ENCODE measurements around the gene ACTR1B.
A peak's percentile ranks its signal among the peaks of the same experiment; 100 is the strongest.

Gene ACTR1B

GRCh38 chr2:97654309-97654708, 9.5 kb downstream of the ACTR1B start:
- no peak for TF ChIP-seq CTCF (IDR thresholded peaks at IDR 0.05; ENCODE audit: control insufficient read depth, insufficient read depth, low read depth, low read length, missing control alignments)
- no peak overlapping the region for H3K4me3 ChIP-seq (ENCODE audit: control insufficient read depth, low read depth, low read length)
- DNase-seq (ENCODE audit: low read depth): no peak

- H3K4me3 ChIP-seq (ENCODE audit: control insufficient read depth, low read depth, low read length): no peak overlapping the region
- TF ChIP-seq CTCF (IDR thresholded peaks at IDR 0.05; ENCODE audit: control insufficient read depth, insufficient read depth, low read depth, low read length, missing control alignments): no peak
- no peak for DNase-seq (ENCODE audit: low read depth)
Measured at GRCh38 chr2:97653874-97654273, 10.0 kb downstream of the ACTR1B start.

- no peak for DNase-seq (ENCODE audit: low read depth)
- no peak for TF ChIP-seq CTCF (IDR thresholded peaks at IDR 0.05; ENCODE audit: control insufficient read depth, insufficient read depth, low read depth, low read length, missing control alignments)
- H3K4me3 ChIP-seq (ENCODE audit: control insufficient read depth, low read depth, low read length): no peak overlapping the region
Measured at GRCh38 chr2:97653473-97653872, 10.4 kb downstream of the ACTR1B start.

GRCh38 chr2:97651114-97651513, 12.7 kb downstream of the ACTR1B start:
- no peak for DNase-seq (ENCODE audit: low read depth)
- no peak overlapping the region for H3K4me3 ChIP-seq (ENCODE audit: control insufficient read depth, low read depth, low read length)
- TF ChIP-seq CTCF (IDR thresholded peaks at IDR 0.05; ENCODE audit: control insufficient read depth, insufficient read depth, low read depth, low read length, missing control alignments): no peak

GRCh38 chr2:97646977-97647376, 16.9 kb downstream of the ACTR1B start:
- DNase-seq (ENCODE audit: low read depth): no peak
- peak overlapping the region; percentile 83 for H3K4me3 ChIP-seq (ENCODE audit: control insufficient read depth, low read depth, low read length)
- no peak for TF ChIP-seq CTCF (IDR thresholded peaks at IDR 0.05; ENCODE audit: control insufficient read depth, insufficient read depth, low read depth, low read length, missing control alignments)

- H3K4me3 ChIP-seq (ENCODE audit: control insufficient read depth, low read depth, low read length): peak within 1 kb of the TSS; percentile 83
- no peak for TF ChIP-seq CTCF (IDR thresholded peaks at IDR 0.05; ENCODE audit: control insufficient read depth, insufficient read depth, low read depth, low read length, missing control alignments)
- peak; percentile 80 for DNase-seq (ENCODE audit: low read depth)
Measured at GRCh38 chr2:97645695-97646629, 17.9 kb downstream of the ACTR1B start, which contains the start of gene COX5B. TSS of gene COX5B (plus strand) at chr2:97646062. CDS start at chr2:97646087, 25 bp downstream.

Measured in AG09309 (cell line).